HEK293 (cell line): Measurements from ENCODE around the gene HINFP.

Experiments
- CTCF ChIP-seq: fragments of 450-650 bp; formaldehyde crosslinking; IDR thresholded peaks from 2 replicates; pipeline ENCODE4 v1.5.1; 2016; ENCODE audit warnings: missing biosample characterization, missing genetic modification characterization
- GLIS1 ChIP-seq: fragments of 450-650 bp; formaldehyde crosslinking; IDR thresholded peaks from 2 replicates; pipeline ENCODE4 v1.5.1; 2016; ENCODE audit warnings: missing biosample characterization, missing genetic modification characterization
- HIC1 ChIP-seq: fragments of 450-650 bp; formaldehyde crosslinking; IDR thresholded peaks from 2 replicates; pipeline ENCODE4 v1.5.1; 2016; ENCODE audit warnings: missing biosample characterization, missing genetic modification characterization
- KLF9 ChIP-seq: fragments of 450-650 bp; formaldehyde crosslinking; IDR thresholded peaks from 2 replicates; pipeline ENCODE4 v1.5.1; 2016; ENCODE audit warnings: missing biosample characterization, missing genetic modification characterization, low read depth
- TCF7L2 ChIP-seq: IDR thresholded peaks from 2 replicates; pipeline ENCODE4 v1.6.1; 2011; ENCODE audit warnings: low read depth, mild to moderate bottlenecking, inconsistent platforms, low read length, moderate library complexity, borderline replicate concordance
- ZNF24 ChIP-seq: fragments of 450-650 bp; formaldehyde crosslinking; IDR thresholded peaks from 2 replicates; pipeline ENCODE4 v1.5.1; 2016; ENCODE audit warnings: missing biosample characterization, missing genetic modification characterization
- ZNF274 ChIP-seq, 2 experiments: fragments of 200-500 bp in 1 of 2; fragments of 450-650 bp in 1 of 2; sonication (Bioruptor generic) in 1 of 2; formaldehyde crosslinking in 1 of 2; IDR thresholded peaks; 2 replicates each; pipeline versions ENCODE4 v1.5.1 to v1.6.1; 2014 to 2016; ENCODE audit warnings: borderline replicate concordance in 1 of 2, inconsistent platforms in 1 of 2, low read length in 1 of 2, missing biosample characterization in 1 of 2, missing genetic modification characterization in 1 of 2
- ZNF311 ChIP-seq: fragments of 450-650 bp; formaldehyde crosslinking; IDR thresholded peaks from 2 replicates; pipeline ENCODE4 v1.5.1; 2017; ENCODE audit warnings: missing biosample characterization, missing genetic modification characterization, borderline replicate concordance
- ZNF514 ChIP-seq: fragments of 450-650 bp; formaldehyde crosslinking; IDR thresholded peaks from 2 replicates; pipeline ENCODE4 v1.5.1; 2016; ENCODE audit warnings: missing biosample characterization, missing genetic modification characterization
- ZNF560 ChIP-seq: fragments of 450-650 bp; formaldehyde crosslinking; IDR thresholded peaks from 2 replicates; pipeline ENCODE4 v1.5.1; 2017; ENCODE audit warnings: missing biosample characterization, missing genetic modification characterization, borderline replicate concordance
- ZNF561 ChIP-seq: fragments of 450-650 bp; IDR thresholded peaks from 2 replicates; pipeline ENCODE4 v1.5.1; 2018; ENCODE audit warnings: missing biosample characterization, missing genetic modification characterization, borderline replicate concordance
- ZNF707 ChIP-seq: fragments of 450-650 bp; formaldehyde crosslinking; IDR thresholded peaks from 2 replicates; pipeline ENCODE4 v1.5.1; 2016; ENCODE audit warnings: missing biosample characterization, missing genetic modification characterization
- ZXDB ChIP-seq: fragments of 450-650 bp; formaldehyde crosslinking; IDR thresholded peaks from 2 replicates; pipeline ENCODE4 v1.5.1; 2016; ENCODE audit warnings: missing biosample characterization, missing genetic modification characterization

- no peak for TF ChIP-seq CTCF (tag by site-specific recombination)
- TF ChIP-seq ZNF514: no peak
- no peak for TF ChIP-seq GLIS1
- TF ChIP-seq ZNF24 (tag by site-specific recombination): no peak
- no peak for TF ChIP-seq HIC1 (tag by site-specific recombination)
- no peak for TF ChIP-seq ZXDB
- TF ChIP-seq ZNF311 (tag by site-specific recombination): no peak
- TF ChIP-seq KLF9 (tag by site-specific recombination): no peak
- no peak for TF ChIP-seq TCF7L2
- no peak for TF ChIP-seq ZNF707 (tag by site-specific recombination)
- no peak for TF ChIP-seq ZNF274 (IDR thresholded peaks at IDR 0.05; ENCODE audit: low read length)
- TF ChIP-seq ZNF274 (tag by site-specific recombination; IDR thresholded peaks at IDR 0.05; ENCODE audit: borderline replicate concordance): no peak
- TF ChIP-seq ZNF560 (tag by site-specific recombination): no peak
- TF ChIP-seq ZNF561: no peak
These were observed 31.2 kb downstream of the HINFP start for GRCh38 chr11:119152604-119153003.
